ENCODE data around the gene MITD1.
A peak's percentile ranks its signal among the peaks of the same experiment; 100 is the strongest.
"Not testable (repeated sequence)": the region's sequence is repeated elsewhere in the genome, so short reads cannot be mapped to it uniquely, and the experiment has no call there.

The MITD1 gene

GRCh38 chr2:99154643-99155536 is 26.0 kb downstream of the MITD1 start, which contains the start of the genes LIPT1 and TSGA10:
LIPT1 (plus strand) TSS chr2:99154967; CDS start chr2:99161958, 6,991 bp downstream.
TSGA10 (minus strand) TSS chr2:99154942; CDS start chr2:99109439, 45,503 bp downstream.
- peak; percentile 86 for DNase-seq (ENCODE audit: low read depth)

GRCh38 chr2:99153921-99154604 is 26.8 kb downstream of the MITD1 start:
- DNase-seq (ENCODE audit: low read depth) = no peak

GRCh38 chr2:99152199-99152895 is 28.5 kb downstream of the MITD1 start:
- DNase-seq (ENCODE audit: low read depth) = no peak

- no peak for DNase-seq (ENCODE audit: low read depth)
These were observed 30.2 kb downstream of the MITD1 start for GRCh38 chr2:99150706-99151105.

- peak; percentile 96 for DNase-seq (ENCODE audit: low read depth)
These were observed 39.4 kb downstream of the MITD1 start, which contains the start of gene C2orf15 for GRCh38 chr2:99141110-99142108. C2orf15 (plus strand) TSS chr2:99141707; CDS start chr2:99150559, 8,852 bp downstream.

- no peak for DNase-seq (ENCODE audit: low read depth)
These were observed 40.1 kb downstream of the MITD1 start for GRCh38 chr2:99140860-99141109.

- DNase-seq (ENCODE audit: low read depth) = no peak
These were observed 40.6 kb downstream of the MITD1 start for GRCh38 chr2:99140056-99140859.

- DNase-seq (ENCODE audit: low read depth) = no peak
These were observed 41.9 kb downstream of the MITD1 start for GRCh38 chr2:99139003-99139402.

- DNase-seq (ENCODE audit: low read depth) = not testable (repeated sequence)
These were observed 45.8 kb downstream of the MITD1 start for GRCh38 chr2:99135044-99135556.

- DNase-seq (ENCODE audit: low read depth) = no peak
These were observed 52.9 kb downstream of the MITD1 start for GRCh38 chr2:99127981-99128380.

All from activated T-helper 1 cell treated with Interleukin-2 at 50 U/mL for 16 hours (primary cell).